Neural progenitor cell (in vitro differentiated cells): ENCODE data around the gene CRHR2.
A peak's percentile ranks its signal among the peaks of the same experiment; 100 is the strongest.

Experiments used
- EZH2 ChIP-seq: fragments of 200-600 bp; sonication (generic); IDR thresholded peaks from 2 replicates; pipeline ENCODE4 v1.6.1; 2017; ENCODE audit warnings: antibody characterized with exemption, mild to moderate bottlenecking, moderate library complexity
- EZH2phosphoT487 ChIP-seq: fragments of 200-600 bp; sonication (generic); IDR thresholded peaks from 2 replicates; pipeline ENCODE4 v1.6.1; 2017; ENCODE audit warnings: antibody characterized with exemption
- TF ChIP-seq, protein P1 (sequence below): fragments of 200-600 bp; sonication (generic); IDR thresholded peaks from 2 replicates; pipeline ENCODE4 v1.5.1; 2017; ENCODE audit warnings: antibody characterized with exemption, mild to moderate bottlenecking

DNA sequence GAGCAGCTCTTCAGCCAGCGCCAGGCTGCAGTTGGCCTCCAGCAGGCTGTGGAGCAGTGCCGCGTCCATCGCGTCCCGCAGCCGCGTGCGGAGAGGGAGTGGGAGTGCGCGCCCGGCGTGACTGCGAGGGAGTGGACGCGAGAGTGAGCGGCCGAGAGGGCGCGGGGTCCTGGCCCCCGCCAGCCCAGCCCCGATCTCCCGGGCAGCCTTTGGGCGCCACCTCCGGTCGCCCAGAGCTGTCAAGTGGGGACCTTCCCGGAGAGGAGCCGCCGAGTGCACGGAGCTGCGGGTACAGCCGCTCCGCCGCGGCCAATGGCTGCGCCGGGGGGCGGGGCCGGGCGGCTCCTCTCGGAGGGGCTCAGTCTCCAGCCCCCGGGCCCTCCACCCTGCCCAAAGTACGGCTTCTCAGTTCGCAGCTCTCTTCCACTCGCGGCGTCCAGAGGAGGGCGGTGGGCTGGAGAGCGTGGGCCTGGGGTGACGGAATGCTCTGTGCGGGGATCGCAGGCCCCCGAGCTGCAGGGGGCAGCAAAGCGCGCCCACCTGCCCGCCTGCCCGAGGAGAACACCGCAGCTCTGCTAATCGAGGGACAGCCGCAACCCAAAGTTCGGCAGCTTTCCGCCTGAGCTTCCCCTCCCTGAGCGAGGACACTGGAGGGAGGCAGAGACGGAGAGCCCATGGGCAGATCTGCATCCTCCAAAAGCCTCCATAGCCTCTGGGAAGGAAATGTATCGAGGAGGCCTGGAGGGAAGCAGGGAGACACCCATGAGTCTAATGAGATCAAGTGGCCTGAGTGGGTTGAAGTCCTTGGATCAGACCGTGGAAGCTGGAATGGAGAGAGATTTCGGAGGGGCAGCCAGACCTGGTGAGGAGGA, at the start of gene CRHR2:
- TF ChIP-seq, protein P1, sequence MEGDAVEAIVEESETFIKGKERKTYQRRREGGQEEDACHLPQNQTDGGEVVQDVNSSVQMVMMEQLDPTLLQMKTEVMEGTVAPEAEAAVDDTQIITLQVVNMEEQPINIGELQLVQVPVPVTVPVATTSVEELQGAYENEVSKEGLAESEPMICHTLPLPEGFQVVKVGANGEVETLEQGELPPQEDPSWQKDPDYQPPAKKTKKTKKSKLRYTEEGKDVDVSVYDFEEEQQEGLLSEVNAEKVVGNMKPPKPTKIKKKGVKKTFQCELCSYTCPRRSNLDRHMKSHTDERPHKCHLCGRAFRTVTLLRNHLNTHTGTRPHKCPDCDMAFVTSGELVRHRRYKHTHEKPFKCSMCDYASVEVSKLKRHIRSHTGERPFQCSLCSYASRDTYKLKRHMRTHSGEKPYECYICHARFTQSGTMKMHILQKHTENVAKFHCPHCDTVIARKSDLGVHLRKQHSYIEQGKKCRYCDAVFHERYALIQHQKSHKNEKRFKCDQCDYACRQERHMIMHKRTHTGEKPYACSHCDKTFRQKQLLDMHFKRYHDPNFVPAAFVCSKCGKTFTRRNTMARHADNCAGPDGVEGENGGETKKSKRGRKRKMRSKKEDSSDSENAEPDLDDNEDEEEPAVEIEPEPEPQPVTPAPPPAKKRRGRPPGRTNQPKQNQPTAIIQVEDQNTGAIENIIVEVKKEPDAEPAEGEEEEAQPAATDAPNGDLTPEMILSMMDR: peak; percentile 64
- no peak for TF ChIP-seq EZH2phosphoT487
- peak; percentile 58 for TF ChIP-seq EZH2
